T-helper 2 cell treated with Interferon-gamma antibody and Interleukin-4, amounts not matched to agents 100 ng/mL and 5 ng/mL, for 36 hours (primary cell): ENCODE data around the gene CPNE7. TPM values are rescaled to one million over a fixed set of nuclear protein-coding genes. Genes with fewer than 3 reads are reported as not detected.

Source experiments
- intact Hi-C: fragments of 100-400 bp; cut with micrococcal nuclease; formaldehyde crosslinking; loops from one replicate; pipeline ENCODE4 v1.15.1; 2023
- total RNA-seq: library from RNA; stranded (reverse); gene quantifications from 2 replicates; pipeline ENCODE4 v1.2.3, GENCODE V29; 2022

The CPNE7 gene
- total RNA-seq = 3.8 and 6.7 TPM in 2 replicates

GRCh38 chr16:89575247-89576152 lies at the start of gene CPNE7:
Gene CPNE7 (plus strand): TSS chr16:89575758. CDS start chr16:89575898, 140 bp downstream.
- intact Hi-C loops = no loop called here

DNA sequence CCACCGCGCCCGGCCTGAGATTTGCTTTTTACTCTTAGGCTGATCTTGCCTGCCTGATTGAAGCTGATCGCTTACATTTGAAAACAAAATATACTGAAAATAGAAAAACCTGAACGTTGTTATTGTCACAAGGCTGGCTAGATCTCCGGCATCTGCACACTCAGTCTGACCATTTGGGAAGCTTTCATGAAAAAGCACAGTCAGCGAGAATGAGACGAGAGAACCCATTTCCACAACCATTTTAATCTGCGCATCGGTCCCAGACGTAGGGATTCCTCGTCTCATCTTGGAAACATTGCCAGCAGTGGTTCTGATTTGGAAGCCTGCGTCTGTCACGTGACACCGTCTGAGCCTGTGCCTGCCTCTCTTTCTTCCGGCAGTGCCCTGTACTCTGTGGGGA lies 46.5 kb upstream of the CPNE7 start:
- intact Hi-C loops = no loop called here

DNA sequence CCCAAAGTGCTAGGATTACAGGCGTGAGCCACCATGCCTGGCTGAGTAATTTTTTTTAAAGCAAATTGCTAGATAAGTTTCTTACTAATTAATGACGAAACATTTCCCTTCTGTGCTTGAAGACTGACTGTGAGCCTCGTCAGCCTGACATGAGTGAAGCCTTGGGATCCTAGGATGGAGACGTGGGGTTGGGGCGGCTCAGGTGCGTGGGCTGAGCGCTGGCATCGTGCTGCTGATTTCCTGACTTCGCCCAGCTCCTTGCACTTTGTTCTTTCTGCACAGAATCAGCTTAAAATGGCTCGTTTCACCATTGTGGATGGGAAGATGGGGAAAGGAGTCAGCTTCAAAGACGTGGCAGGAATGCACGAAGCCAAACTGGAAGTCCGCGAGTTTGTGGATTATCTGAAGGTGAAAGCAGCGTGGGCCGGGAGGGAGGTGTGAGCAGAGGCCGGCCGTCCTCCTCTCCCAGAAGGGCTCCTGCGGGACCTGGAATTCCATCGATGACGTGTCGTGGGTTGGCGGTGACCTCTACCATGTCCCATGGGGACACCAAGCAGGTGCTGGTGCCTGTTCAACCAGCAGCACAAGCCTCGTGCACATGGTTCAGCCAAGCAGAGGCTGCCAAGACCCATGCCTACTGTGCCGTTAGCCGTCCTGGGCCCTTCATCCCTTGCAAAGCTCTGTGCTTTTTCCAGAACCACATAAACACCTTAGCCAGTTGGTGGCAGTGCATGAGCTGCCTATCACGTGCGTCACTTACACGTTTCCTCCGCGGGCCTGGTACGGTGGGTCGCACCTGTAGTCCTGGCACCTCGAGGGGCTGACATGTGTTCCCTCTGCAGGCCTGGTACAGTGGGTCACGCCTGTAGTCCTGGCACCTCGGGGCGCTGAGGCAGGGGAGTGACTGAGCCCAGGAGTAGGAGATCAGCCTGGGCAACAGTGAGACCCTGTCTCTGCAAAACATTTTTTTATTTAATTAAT lies 44.9 kb upstream of the CPNE7 start:
- intact Hi-C loops = no loop called here

GRCh38 chr16:89531821-89532526 lies 43.6 kb upstream of the CPNE7 start:
- intact Hi-C loops = no loop called here

DNA sequence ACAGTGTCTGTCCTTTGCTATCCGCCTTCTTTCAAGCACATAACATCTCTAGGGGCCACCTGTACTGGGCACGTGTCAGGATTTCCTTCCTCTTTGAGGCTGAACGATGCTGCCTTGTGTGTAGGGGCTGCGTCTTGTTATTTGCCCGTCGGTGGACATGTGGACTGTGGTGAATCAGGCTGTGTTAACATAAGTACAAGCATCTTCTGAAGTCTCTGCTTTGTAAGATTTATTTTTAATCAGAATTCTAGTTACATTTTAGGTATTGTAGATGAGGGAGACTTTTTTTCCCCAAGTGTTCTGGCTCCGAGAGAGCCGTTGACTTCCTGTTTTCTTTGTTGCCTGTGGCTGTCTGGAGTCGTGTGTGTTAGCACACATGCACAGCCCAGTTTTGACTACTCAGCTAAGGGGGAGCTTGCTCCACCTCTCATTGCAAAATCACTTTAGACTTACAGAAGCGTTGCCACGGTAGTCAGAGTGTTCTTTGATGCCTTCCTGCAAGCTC lies 41.3 kb upstream of the CPNE7 start:
- intact Hi-C loops = loop anchor here (2.0 kb wide), 1 partner anchor 44 kb away; the partner anchor contains the start of gene ANKRD11

GRCh38 chr16:89536371-89536770 lies 39.2 kb upstream of the CPNE7 start:
- intact Hi-C loops = no loop called here

- intact Hi-C loops = no loop called here
Observed at GRCh38 chr16:89536886-89537548, 38.5 kb upstream of the CPNE7 start.

- intact Hi-C loops = no loop called here
Observed at GRCh38 chr16:89537549-89537925, 38.0 kb upstream of the CPNE7 start.

DNA sequence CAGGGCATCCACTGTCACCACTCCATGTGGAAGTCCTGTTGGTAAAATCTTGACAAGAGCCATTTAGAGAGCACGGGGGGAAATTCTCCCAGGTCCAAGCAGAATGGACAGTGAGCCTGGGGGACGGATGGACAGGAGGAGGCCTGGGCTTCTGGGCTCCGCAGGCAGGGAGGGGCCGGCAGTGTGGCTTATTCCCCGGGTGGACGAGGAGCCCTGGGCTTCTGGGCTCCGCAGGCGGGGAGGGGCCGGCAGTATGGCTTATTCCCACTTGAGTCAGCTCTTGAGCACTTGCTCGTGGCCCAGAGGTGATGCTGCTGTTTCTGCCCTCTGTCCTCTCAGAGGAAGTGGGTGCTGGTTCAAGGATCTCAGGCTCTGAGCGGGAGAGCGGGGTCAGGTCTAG lies 37.3 kb upstream of the CPNE7 start:
- intact Hi-C loops = no loop called here

DNA sequence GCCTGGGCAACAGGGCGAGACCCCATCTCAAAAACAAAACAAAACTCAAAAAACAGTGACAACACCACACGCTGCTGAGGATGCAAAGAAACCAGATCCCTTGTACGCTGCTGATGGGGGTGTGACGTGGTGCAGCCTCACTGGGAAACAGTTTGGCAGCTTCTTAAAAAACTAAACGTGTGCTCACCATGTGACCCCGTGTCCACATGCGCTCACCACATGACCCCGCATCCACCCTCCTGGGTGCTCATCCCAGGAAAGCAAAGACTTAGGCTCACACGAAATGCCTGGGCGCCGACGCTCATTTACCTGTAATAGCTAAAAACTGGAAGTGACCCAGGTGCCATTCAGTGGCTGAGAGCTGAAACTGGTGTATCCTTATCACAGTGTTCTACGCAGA lies 35.0 kb upstream of the CPNE7 start:
- intact Hi-C loops = no loop called here

DNA sequence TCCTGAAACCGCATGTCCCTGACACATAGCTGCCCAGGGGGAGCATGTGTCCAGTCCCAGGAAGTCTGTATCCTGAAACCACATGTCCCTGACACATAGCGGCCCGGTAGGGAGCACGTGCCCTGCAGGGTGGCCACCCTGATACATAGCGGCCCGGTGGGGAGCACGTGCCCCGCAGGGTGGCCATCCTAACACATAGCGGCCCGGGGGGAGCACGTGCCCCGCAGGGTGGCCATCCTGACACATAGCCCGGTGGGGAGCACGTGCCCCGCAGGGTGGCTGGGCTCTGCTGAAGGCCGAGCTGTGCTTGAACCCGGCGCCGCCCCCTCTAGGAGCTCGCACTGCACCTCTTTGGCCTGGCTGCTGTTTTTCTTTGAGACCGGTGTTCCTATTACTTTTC lies 33.8 kb upstream of the CPNE7 start:
- intact Hi-C loops = no loop called here

GRCh38 chr16:89544113-89544512 lies 31.4 kb upstream of the CPNE7 start:
- intact Hi-C loops = no loop called here

DNA sequence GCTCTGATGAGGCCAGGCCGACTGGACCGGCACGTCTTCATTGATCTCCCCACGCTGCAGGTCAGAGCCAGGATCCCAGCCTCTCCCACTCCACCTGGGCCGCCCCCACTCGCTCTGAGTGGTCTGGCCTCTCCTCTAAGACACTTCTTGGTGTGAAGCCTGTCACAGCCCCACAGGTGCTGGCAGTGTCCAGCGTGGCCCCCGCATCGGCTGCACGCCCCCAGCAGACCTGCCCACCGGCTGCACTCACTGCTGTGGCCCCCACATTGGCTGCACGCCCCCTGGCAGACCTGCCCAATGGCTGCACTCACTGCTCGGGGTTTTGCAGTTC lies 30.9 kb upstream of the CPNE7 start:
- intact Hi-C loops = no loop called here

DNA sequence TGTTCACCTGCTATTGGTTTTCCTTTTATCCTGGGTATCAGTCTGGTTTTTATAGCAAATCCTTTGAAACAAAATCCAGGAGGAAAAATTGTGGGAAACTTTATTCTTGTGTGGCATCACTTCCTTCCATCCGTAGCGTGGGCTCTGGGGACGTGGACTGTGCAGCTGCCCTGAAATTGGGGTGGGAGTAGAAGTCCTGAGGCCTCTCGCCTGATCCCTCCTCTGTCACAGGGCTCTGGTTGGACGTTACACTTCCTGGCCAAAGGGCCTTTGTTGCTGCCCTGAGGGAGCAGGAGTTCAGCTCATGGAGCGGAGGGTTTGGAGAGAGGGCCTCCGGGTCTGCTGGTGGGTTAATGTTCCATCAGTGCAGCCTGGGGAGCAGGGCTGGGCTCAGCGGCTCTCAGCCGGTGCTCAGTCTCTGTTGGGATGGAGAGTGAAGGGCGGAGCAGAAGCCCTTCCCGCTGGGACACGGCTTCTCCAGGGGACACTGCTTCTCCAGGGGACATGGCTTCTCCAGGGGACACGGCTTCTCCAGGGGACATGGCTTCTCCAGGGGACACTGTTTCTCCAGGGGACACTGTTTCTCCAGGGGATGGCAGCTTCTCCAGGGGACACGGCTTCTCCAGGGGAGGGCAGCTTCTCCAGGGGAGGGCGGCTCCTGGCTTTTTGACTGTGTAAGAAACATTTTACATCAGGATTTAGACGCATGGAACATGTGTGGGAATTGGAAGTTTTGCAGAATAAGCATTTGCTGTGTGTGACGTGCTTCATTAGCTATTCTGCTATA lies 30.3 kb upstream of the CPNE7 start:
- intact Hi-C loops = no loop called here

DNA sequence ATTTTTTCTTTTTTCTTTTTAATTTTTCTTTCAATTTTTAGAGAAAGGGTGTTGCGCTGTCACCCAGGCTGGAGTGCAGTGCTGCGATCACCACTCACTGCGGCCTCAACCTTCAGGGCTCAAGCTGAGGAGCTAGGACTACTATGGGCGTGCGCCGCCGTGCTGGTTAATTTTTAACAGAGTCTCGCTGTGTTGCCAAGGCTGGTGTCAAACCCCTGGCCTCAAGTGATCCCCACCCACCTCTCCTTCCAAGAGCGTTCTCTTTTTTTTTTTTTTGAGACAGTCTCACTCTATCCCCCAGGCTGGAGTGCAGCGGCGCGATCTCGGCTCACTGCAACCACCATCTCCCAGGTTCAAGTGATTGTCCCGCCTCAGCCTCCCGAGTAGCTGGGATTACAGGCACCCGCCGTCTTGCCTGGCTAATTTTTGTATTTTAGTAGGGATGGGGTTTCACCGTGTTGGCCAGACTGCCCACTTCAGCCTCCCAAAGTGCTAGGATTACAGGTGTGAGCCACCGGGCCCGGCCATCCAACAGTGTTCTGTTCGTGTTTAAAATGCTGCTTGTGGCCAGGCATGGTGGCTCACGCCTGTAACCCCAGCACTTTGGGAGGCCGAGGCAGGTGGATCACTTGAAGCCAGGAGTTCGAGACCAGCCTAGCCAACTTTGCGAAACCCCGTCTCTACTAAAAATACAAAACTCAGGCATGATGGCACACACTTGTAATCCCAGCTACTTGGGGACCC lies 29.6 kb upstream of the CPNE7 start:
- intact Hi-C loops = no loop called here

DNA sequence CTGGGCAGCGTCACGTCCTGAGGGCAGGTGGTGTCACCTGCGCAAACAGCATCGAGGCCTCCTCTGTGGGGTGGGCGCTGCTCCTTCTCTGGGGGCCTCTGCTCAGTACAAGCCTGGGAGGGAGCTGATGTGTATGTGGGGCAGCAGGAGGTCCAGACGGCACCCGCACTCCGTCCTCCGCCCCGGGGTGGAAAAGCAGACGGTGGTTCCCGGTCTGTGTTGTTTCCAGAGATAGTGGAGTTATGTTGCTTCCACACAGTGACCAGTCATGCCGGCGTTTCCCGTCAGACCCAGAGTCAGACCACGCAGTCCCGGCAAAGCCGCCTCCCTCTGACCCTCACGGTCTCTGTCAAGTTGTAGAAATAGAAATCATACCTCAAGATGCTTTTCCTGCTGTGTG lies 28.8 kb upstream of the CPNE7 start:
- intact Hi-C loops = no loop called here

- intact Hi-C loops = no loop called here
Observed at GRCh38 chr16:89547291-89547690, 28.3 kb upstream of the CPNE7 start.

- intact Hi-C loops = no loop called here
Observed at GRCh38 chr16:89547860-89548259, 27.7 kb upstream of the CPNE7 start.

DNA sequence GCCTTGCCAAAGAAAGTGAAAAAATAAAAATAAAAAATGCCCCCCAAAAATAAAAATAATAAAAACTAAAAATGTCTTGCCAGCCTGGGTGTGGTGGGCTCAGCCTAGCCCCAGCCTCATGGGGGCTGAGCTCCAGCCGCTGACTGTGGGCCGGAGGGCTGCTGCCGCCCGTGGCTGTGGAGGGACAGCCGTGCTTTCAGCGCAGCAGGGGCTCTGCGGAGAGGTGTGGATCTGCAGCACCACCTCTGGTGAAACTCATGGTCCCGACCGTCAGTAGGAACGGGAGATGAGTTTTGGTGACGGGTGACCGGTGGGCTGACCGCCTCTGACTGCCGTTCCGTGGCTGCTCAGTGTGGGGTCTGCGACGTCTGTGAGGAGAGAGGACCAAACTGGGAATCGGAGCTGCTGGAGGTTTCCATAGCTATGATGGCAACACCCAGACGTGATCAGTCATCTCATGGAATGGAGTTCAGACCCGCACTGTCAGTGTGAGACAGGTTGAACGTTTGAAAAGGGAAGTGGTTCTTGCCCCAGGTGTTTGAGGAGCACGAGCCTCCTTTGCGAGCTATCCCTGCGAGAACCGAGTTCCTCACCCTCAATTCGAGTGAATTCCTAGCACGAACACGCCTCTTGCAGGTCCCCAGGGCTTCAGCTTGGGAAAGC lies 27.1 kb upstream of the CPNE7 start:
- intact Hi-C loops = no loop called here
